ENCODE data around the gene PTPRA. TPM values are rescaled to one million over a fixed set of nuclear protein-coding genes. Genes with fewer than 3 reads are reported as not detected.

The PTPRA gene
- total RNA-seq, 2 experiments from 2014 or later, result 58.5 to 86.3 TPM

DNA sequence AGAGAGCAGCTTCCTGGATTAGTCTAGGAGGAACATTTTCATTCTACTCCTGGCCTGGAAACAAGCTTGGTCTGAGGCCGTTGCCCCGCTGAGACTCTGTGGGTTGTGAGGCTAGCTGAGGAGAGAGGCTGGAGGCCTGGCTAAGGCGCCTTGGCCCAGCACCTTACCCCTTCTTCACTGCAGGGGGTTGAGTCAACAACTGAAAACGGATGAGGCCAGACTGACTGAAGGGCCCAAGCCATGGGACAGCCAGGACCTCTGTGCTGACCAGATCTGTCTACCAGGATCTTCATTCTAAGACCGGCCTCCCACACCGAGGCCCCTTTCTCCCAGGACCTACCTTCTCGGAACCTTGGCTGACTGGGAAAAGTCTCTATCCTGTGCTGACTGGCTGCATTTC lies 214.8 kb downstream of the PTPRA start:
- H3K9me3 Mint-ChIP-seq (ENCODE audit: low read depth), result no peaks in the 10 kb centered on the region
- H3K4me1 Mint-ChIP-seq, result peaks cover 11% of the 10 kb centered on the region
- intact Hi-C loops (cut with DNase I, micrococcal nuclease), result no loop called here
- no peaks in the 10 kb centered on the region for H3K36me3 Mint-ChIP-seq (ENCODE audit: low read depth)
- no peak for ATAC-seq
- CTCF ChIA-PET, result interaction anchor here (0.5 to 1.3 kb wide), 5 partner anchors 10 to 104 kb away, joined by 3 to 7 read pairs (median 3); no protein-coding TSS in a partner anchor
- no peak overlapping the region for H3K4me3 Mint-ChIP-seq
- POLR2A ChIA-PET, result no interaction called here
- DNase-seq, result no peak
- H3K27me3 Mint-ChIP-seq, result peaks cover 13% of the 10 kb centered on the region
- H3K27ac Mint-ChIP-seq, result no peak overlapping the region

Other genes with a start within 250 kb of the PTPRA start
- 100 to 1,000 TPM; 504 to 532 TPM for gene NOP56, start 220.8 kb upstream of the PTPRA start, total RNA-seq
- gene IDH3B, start 209.3 kb upstream of the PTPRA start, total RNA-seq, result 100 to 1,000 TPM in 1 of 2 experiments, 10 to 100 TPM in 1; 92.4 to 115 TPM
- gene EBF4, start 180.7 kb upstream of the PTPRA start, total RNA-seq, result 1 to 10 TPM; 3.7 to 4.3 TPM
- 1 to 10 TPM; 2.7 to 2.9 TPM for gene CPXM1, start 72.9 kb upstream of the PTPRA start, total RNA-seq
- not detected for gene C20orf141, start 58.5 kb upstream of the PTPRA start, total RNA-seq
- not detected for gene TMEM239, start 57.1 kb upstream of the PTPRA start, total RNA-seq
- 10 to 100 TPM; 29.4 to 35.3 TPM for gene PCED1A, start 32.8 kb upstream of the PTPRA start, total RNA-seq
- gene VPS16, start 32.7 kb upstream of the PTPRA start, total RNA-seq, result 10 to 100 TPM; 32.3 to 47.6 TPM
- gene GNRH2, start 170.1 kb downstream of the PTPRA start, total RNA-seq, result 1 to 10 TPM; 8.0 to 8.3 TPM
- gene MRPS26, start 172.6 kb downstream of the PTPRA start, total RNA-seq, result 100 to 1,000 TPM; 107 to 153 TPM
- under 1 TPM in 1 of 2 experiments, not detected in 1; 0.40 TPM for gene OXT, start 198.1 kb downstream of the PTPRA start, total RNA-seq
- not detected for gene AVP, start 211.2 kb downstream of the PTPRA start, total RNA-seq

All from activated CD4-positive, alpha-beta T cell treated with anti-CD3 and anti-CD28 coated beads for 36 hours (primary cell).